ENCODE data around the gene PRR12. TPM values are rescaled to one million over a fixed set of nuclear protein-coding genes. Genes with fewer than 3 reads are reported as not detected.

The PRR12 gene
- total RNA-seq (2021) (40.4 and 41.3 TPM in 2 replicates), Bru-seq, nascent RNA (percentile 64 among the genes with signal in this experiment), BruChase-seq, experiment 1, labeled RNA remaining after a 2-hour chase (percentile 67 among the genes with signal in this experiment), BruChase-seq, experiment 2, labeled RNA remaining after a 6-hour chase (percentile 83 among the genes with signal in this experiment)
- long read RNA-seq, partial matches to known transcripts = 6 of 9 reads
- long read RNA-seq, other reads (novel, unspliced or antisense) = 3 of 9 reads

GRCh38 chr19:49590971-49591730 is at the start of gene PRR12:
Gene PRR12 (plus strand): TSS chr19:49591182. CDS start chr19:49591655, 473 bp downstream.
- no peaks in the 10 kb centered on the region for H3K9me3 ChIP-seq (ENCODE audit: insufficient read depth, low read depth)
- peak; percentile 77 to 78 for DNase-seq
- BruUV-seq (replicated peaks) = no TSS peak
- peak within 1 kb of the TSS; percentile 71 for H3K27ac ChIP-seq
- peaks cover 18% of the 10 kb centered on the region for H4K20me1 ChIP-seq (ENCODE audit: insufficient read depth)
- H3K4me3 ChIP-seq = peak within 1 kb of the TSS; percentile 89
- intact Hi-C loops (cut with micrococcal nuclease; ENCODE audit: unreplicated experiment) = loop anchor here (1.0 to 2.0 kb wide), 4 partner anchors 11 to 286 kb away; partner anchors contain the start of genes AKT1S1, NOSIP, RRAS and TBC1D17
- H3K27me3 ChIP-seq (ENCODE audit: insufficient read depth, low read depth) = no peaks in the 10 kb centered on the region
- CTCF ChIA-PET = interaction anchor here (0.6 kb wide), 2 partner anchors 34 to 79 kb away, joined by 3 to 6 read pairs; no protein-coding TSS in a partner anchor
- no peaks in the 10 kb centered on the region for H3K9me2 ChIP-seq (ENCODE audit: insufficient read depth)
- H3K4me2 ChIP-seq = peak within 1 kb of the TSS; percentile 99
- H3K4me1 ChIP-seq (replicated peaks; ENCODE audit: insufficient read depth) = peaks cover 9% of the 10 kb centered on the region; the same call in 1 of the 2 replicates
- no peaks in the 10 kb centered on the region for H3K36me3 ChIP-seq (ENCODE audit: low read depth)
- POLR2A ChIA-PET (ENCODE audit: unreplicated experiment) = interaction anchor here (0.6 to 1.5 kb wide), 4 partner anchors 22 to 599 kb away, joined by 3 to 14 read pairs (median 4); partner anchors contain the start of gene RRAS
- H3F3A ChIP-seq (ENCODE audit: insufficient read depth, low read depth) = peaks cover 37% of the 10 kb centered on the region
- H2AFZ ChIP-seq = peak within 1 kb of the TSS; percentile 85
- H3K79me2 ChIP-seq (ENCODE audit: low read depth) = peaks cover 43% of the 10 kb centered on the region
- TF ChIP-seq EZH2 (IDR thresholded peaks at IDR 0.05; ENCODE audit: low read depth) = no peak
- TF ChIP-seq CTCF (conservative IDR thresholded peaks at IDR 0.05) = no peak

GRCh38 chr19:49541914-49542313 is 49.1 kb upstream of the PRR12 start:
- ChIA-PET CTCF (no interaction called here), POLR2A (ENCODE audit: unreplicated experiment) (no interaction called here)
- TF ChIP-seq EZH2 (IDR thresholded peaks at IDR 0.05; ENCODE audit: low read depth) (no peak), CTCF (conservative IDR thresholded peaks at IDR 0.05) (no peak)
- Histone ChIP-seq H3K4me1 (replicated peaks; ENCODE audit: insufficient read depth) (peaks cover 9% of the 10 kb centered on the region), H3K9me3 (ENCODE audit: insufficient read depth, low read depth) (no peaks in the 10 kb centered on the region), H3K9me2 (ENCODE audit: insufficient read depth) (no peaks in the 10 kb centered on the region), H4K20me1 (ENCODE audit: insufficient read depth) (no peaks in the 10 kb centered on the region), H3K4me3 (no peak overlapping the region), H2AFZ (no peak overlapping the region), H3K4me2 (no peak overlapping the region), H3K27ac (no peak overlapping the region), H3K36me3 (ENCODE audit: low read depth) (no peaks in the 10 kb centered on the region), H3K27me3 (ENCODE audit: insufficient read depth, low read depth) (0 out of 2 replicates have a peak, but pooled peaks cover 5% of the 10 kb centered on the region), H3K79me2 (ENCODE audit: low read depth) (no peaks in the 10 kb centered on the region), H3F3A (ENCODE audit: insufficient read depth, low read depth) (peaks cover 8% of the 10 kb centered on the region; the same call in 1 of the 2 replicates)
- DNase-seq = no peak
- intact Hi-C loops (cut with micrococcal nuclease; ENCODE audit: unreplicated experiment) = no loop called here
- no TSS peak for BruUV-seq (replicated peaks)

- Histone ChIP-seq H3K4me3 (no peak overlapping the region), H3K27ac (no peak overlapping the region), H3F3A (ENCODE audit: insufficient read depth, low read depth) (peaks cover 12% of the 10 kb centered on the region), H2AFZ (no peak overlapping the region), H3K4me2 (no peak overlapping the region), H4K20me1 (ENCODE audit: insufficient read depth) (no peaks in the 10 kb centered on the region), H3K4me1 (replicated peaks; ENCODE audit: insufficient read depth) (peaks cover 11% of the 10 kb centered on the region), H3K9me2 (ENCODE audit: insufficient read depth) (no peaks in the 10 kb centered on the region), H3K27me3 (ENCODE audit: insufficient read depth, low read depth) (0 out of 2 replicates have a peak, but pooled peaks cover 5% of the 10 kb centered on the region), H3K9me3 (ENCODE audit: insufficient read depth, low read depth) (no peaks in the 10 kb centered on the region), H3K79me2 (ENCODE audit: low read depth) (no peaks in the 10 kb centered on the region), H3K36me3 (ENCODE audit: low read depth) (no peaks in the 10 kb centered on the region)
- intact Hi-C loops (cut with micrococcal nuclease; ENCODE audit: unreplicated experiment) = no loop called here
- ChIA-PET POLR2A (ENCODE audit: unreplicated experiment) (no interaction called here), CTCF (no interaction called here)
- BruUV-seq (replicated peaks) = no TSS peak
- TF ChIP-seq CTCF (conservative IDR thresholded peaks at IDR 0.05) (no peak), EZH2 (IDR thresholded peaks at IDR 0.05; ENCODE audit: low read depth) (no peak)
- no peak for DNase-seq
Observed at GRCh38 chr19:49542446-49542845, 48.5 kb upstream of the PRR12 start.

All from PC-9 (cell line).